ENCODE results near the gene NOTO.

The NOTO gene

DNA sequence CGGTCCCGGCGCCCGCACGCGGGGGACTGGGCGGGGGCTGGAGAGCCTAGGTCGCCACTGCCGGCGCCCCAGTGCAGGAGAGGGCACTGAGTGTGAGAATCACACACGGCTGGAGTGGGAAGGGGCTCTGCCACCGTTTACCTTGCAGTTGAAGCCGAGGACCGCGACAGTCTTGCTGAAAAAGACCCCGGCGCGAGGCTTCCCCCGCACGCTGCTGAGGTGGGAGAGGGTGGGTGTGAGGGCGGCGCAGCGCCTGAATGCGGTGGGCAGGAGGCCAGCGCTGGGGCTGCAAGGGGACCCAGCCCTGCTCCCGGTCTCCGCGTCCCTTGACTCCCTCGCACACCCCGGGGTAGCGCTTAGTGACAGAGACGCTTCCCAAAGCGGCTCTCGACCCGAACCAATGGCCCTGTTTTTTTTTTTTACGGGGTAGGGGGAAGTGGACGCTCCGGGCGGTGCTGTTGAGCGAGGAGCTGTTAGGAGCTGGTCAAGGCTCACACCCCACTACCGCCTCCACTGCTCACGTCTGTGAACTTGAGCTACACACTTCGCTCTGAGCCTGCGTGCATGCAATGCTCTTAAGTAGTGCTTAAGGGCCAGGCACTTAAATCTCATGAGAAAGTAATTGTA, 794 bp downstream of the NOTO start:
- FAIRE-seq, result no peak

DNA sequence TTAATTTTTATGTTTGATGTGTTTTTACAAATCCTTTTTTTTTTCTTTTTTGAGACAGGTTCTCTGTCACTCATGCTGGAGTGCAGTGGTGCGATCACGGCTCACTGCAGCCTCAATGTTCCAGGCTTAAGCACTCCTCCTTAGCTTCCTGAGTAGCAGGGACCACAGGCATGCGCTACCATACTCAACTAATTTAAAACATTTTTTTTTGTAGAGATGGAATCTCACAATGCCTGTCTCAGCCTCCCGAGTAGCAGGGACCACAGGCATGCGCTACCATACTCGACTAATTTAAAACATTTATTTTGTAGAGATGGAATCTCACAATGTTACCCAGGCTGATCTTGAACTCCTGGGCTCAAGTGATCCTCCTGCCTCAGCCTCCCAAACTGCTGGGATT, 3.2 kb downstream of the NOTO start:
- FAIRE-seq, result no peak

DNA sequence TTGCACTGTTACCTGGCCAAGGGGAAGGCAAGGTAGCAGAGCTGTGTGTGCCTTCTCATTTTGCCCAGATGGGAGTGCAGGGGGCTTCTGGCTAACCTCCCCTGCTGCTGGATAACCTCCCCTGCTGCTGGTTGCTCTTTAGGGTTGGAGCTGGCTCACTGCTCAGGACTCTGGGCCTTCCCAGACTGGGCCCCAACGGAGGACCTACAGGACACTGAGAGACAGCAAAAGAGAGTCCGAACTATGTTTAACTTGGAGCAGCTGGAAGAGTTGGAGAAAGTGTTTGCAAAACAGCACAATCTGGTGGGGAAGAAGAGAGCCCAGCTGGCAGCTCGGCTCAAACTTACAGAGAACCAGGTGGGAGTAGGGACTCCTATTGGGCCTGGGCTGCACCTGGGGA, 5.9 kb downstream of the NOTO start:
- no peak for FAIRE-seq

DNA sequence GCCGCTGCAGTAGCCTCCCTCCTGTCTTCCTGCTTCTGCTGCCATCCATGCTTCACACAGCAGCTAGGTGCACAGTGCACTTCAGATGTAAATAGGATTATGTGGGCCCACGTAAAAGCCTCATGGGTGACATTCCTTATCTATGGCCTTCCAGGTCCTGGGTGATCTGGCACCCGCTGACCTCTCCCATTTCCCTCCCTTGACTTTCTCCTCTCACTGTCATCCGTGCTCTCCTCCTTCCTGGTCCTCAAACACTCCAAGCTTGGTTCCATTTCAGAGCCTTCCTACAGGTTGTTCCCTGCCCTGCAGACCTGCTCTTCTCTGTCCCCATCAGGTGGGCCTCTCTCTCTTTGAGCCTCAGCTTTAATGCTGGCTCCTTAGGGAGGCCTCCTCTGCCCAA, 7.6 kb downstream of the NOTO start:
- no peak for FAIRE-seq

DNA sequence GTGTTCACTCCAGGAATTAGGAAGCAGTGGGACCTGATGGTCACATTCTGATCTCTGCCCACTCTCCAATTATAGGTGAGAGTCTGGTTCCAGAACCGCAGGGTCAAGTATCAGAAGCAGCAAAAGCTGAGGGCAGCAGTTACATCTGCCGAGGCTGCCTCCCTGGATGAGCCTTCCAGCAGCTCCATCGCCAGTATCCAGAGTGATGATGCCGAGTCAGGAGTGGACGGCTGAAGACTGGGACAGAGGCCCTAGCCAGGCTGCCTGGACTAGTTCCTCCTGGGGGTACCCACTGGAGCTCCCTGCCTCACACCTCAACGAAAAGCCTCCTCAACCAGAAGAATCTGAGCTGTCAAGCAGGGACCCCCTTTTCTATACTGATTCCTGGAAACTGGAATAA, 8.3 kb downstream of the NOTO start:
- no peak for FAIRE-seq

DNA sequence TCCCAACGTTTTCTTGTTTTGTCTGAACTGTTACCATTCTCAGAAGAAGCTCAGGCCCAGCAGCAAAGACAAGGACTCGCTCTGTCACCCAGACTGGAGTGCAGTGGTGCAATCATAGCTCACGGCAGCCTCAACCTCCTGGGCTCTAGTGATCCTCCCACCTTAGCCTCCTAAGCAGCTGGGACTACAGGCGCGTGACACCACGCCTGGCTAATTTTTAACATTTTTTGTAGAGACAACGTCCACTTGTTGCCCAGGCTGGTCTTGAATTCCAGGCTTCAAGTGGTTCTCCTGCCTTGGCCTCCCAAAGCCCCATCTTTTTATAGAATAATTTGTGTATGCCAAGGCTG, 9.7 kb downstream of the NOTO start:
- no peak for FAIRE-seq

DNA sequence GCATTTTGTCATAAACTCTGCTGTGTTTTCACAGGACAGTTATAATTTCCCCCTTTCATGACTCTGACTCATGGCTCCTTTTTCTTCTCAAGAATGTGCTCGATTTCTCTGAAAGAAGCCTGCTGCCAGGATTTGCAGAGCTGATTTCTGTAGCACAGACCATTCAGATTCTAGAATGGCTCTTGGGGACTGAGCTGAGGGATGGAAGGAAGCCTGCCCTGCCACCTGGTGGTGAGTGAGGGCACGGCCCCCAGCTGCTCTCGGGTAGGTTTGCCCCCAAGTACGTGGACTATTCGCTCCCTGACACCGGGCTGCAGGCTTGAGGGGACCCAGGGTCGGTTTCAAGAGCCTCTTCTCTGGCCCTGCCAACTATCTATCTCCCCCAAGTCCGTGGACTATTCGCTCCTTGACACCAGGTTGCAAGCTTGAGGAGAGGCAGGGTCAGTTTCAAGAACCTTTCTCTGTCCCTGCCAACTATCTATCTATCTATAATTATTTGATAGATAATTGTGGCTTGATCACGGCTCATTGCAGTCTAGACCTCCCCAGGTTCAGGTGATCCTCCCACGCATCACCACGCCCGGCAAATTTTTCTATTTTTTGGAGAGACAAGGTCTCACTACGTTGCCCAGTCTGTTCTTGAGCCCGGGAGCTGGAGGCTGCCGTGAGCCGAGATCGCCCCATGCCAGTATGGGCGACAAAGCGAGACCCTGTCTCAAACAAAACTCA, 10.2 kb downstream of the NOTO start:
- FAIRE-seq, result no peak

DNA sequence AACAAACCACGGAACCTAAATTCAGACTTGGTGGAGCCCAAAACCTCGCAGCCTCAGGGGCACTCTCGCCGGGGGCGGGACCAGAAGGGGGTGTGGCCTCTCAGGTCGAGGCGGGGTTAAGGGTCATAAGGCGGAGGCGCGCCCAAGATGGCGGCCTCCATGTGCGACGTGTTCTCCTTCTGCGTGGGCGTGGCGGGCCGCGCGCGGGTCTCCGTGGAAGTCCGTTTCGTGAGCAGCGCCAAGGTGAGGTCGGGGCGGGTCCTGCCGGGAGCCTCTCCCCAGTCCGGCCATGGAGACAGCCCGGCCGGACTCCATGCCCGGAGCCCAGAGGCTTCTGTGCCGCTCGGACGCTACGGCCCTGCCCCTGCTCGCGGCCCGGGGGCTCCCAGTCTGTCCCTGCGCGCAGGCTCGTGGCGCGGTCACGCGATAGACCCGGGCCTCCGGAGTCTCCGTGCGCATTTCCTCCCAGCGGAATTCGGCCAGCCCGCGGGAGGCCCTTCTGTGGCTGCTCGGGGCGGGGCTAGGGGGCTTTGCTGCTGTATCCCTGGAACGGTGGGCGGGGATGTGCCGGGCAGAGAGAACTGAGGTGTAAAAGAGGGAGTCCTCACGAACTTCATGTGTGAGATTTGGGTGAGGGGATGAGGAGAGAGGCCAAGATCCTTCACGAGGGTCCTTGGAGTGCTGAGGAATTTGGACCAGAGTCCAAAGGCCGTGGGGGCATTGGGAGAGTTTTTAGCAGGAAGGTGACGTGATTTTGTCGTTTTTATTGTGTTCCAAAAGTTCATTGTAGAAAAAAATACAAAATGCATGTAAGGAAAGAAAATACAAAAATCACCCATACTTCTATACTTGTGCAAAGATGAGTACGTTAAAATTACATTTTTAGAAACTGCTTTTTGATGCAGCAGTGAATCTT, 12.0 kb downstream of the NOTO start, which contains the start of gene SMYD5:
Gene SMYD5, plus strand, starts transcription at position 126 of the 916 bp plus-strand sequence. Its CDS starts 22 bp downstream, at position 148.
- peak; percentile 27 for FAIRE-seq

DNA sequence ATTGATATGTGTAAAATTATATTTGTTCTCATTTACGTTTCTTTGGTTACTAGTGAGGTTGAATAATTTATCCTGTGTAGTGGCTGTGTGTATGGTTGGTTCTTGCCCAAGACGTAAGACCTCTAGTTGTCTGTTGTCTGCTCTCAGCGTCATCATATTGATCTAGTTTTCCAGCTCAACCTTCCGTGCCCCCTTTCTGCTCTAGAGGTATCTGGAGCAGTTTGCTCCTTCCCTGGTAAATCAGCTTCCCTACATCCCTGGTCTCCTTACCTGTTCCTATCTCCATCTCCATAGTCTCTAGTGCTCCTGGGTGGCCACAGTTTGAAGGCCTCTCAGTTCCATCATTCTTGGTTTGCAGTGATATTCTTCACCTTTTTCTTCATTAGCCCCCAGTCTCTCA, 12.9 kb downstream of the NOTO start:
- FAIRE-seq, result no peak

DNA sequence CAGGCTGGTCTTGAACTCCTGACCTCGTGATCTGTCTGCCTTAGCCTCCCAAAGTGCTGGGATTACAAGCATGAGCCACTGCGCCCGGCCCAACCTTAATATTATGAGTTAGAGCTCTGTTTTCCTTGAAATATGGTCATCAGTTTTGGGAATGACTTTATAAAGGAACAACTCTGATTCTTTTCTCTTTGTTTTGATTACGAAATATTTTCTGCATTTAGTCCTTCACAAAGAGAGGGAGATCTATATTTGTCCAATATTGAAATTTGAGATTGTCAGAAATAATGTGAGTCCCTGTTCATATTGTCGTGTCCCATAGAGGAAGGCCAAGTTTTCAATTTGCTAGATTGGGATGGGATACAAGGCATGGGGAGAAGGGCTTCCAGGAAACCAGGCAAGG, 14.8 kb downstream of the NOTO start:
- FAIRE-seq, result no peak

DNA sequence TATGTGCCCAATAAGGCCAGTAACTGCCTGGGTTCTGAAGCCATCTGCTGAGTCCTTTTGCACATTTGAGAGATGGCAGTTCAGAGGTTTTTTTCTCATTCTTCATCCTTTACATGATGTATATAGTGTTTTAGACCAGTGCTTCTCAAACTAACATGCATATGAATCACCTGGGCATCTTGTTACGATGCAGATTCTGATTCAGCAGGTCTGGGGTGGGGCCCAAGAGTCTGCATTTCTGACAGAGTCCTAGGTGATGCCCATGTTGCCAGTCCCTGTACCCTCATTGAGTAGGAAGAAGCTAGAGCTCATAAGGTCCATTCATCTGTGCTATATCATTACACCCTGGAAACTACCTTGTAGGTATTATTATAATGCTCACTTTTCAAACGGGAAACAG, 15.5 kb downstream of the NOTO start:
- no peak for FAIRE-seq

DNA sequence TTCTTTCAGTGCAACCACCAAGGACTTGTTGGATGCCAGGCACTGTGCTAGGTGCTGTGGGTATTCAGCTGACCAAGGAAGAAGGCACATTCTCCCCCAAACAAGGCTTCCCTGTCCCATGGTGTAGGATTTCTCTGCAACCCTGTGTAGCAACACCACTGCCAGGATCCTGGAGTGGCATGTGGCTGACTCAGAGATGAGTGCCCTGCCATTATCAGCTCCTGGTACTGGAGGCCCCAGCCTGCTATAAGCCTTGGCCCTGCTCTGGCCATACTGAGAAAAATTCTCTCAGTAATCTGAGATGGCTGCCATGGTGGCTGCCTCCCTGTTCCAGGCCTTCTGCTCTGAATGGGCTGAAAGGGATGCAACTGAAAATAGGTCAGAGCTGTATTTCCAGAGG, 15.9 kb downstream of the NOTO start:
- no peak for FAIRE-seq

DNA sequence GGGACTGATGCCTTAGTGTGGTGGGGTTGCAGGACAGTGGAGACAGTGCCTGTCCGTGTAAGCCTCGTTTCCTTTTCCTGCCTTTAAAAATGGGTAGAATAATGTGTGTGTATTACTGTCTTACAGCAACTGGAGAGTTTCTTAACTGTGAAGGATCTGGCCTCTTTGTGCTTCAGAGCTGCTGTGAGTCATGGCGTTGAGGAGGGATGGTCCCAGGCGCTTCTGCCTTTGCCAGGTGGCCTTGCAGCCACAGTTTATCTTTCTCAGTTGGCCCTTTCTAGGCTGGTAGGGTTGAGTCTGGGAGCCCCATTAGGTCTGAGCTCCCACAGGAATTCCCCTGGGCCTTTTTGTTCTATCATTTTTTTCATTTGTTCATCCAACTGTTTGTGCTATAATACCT, 21.4 kb downstream of the NOTO start:
- no peak for FAIRE-seq

DNA sequence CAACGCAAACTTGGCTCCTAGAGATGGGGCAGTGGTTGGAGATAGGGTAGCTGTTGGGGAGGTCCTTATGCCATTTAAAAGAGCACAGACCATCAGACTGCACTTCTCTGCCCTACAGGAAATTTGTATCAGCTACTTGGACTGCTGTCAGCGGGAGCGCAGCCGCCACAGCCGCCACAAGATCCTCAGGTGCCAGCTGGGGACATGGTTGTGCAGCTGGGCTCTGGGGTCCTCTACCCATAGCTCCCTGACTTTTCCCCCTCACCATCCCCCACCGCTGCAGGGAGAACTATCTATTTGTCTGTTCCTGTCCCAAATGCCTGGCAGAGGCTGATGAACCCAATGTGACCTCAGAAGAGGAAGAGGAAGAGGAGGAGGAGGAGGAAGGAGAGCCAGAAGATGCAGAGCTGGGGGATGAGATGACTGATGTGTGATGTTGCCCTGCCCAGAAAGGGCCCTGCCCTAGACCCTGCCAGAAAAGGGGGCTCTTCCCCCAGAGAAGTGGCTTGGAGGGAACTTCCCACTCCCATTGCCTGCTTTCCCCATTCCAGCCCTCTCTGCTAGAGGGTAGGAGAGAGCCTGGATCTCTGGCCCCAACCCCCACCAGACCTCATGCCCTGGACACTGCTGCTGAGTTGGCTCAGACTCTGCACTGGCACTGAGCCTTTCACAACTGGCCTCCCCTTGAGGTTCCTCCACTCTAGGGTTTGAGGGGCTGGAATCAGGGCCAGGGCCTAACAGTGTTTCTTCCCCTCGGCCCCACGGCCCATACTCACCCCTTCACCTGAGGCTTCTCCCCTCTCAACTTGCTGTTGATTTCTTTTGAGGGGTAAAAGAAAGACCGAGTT, 23.4 kb downstream of the NOTO start:
- FAIRE-seq, result no peak

DNA sequence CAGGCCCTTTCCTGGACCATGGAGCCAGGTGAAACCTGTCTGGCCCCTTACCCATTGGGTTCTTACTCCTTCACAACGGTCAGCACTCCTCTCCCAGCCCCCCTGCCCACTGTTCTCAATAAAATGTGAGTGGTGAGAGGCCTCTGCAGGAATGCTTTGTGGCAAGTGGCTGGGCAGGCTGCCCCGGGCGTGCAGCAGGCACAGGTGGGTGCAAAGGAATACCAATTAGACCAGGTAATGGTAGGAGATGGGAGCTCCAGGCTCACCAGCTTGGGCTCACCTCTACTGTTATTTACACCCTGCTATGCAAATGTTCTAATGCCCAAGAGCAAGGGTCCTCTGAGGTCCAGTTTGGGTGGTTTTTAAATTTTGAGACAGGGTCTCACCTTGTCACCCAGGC, 24.7 kb downstream of the NOTO start:
- FAIRE-seq, result no peak

DNA sequence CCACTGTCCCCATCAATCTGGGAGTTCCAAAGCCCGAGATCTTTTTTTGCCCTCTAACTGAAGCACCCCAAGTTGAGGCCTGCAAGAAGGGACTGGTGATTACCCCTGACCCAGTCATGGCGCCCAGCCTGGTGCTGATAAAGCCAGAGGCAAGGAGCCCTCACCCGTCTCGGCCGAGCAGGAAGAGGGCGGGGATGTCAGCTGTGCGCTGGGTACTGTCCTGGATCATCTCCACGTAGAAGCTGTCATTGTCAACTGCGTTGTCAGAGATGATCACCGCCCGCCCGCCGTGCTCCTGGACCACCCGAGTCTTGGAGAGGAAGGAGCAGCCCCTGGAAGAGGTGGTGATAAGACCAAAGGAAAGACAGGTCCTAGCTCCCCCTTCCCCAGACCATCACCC, 26.3 kb downstream of the NOTO start:
- no peak for FAIRE-seq

DNA sequence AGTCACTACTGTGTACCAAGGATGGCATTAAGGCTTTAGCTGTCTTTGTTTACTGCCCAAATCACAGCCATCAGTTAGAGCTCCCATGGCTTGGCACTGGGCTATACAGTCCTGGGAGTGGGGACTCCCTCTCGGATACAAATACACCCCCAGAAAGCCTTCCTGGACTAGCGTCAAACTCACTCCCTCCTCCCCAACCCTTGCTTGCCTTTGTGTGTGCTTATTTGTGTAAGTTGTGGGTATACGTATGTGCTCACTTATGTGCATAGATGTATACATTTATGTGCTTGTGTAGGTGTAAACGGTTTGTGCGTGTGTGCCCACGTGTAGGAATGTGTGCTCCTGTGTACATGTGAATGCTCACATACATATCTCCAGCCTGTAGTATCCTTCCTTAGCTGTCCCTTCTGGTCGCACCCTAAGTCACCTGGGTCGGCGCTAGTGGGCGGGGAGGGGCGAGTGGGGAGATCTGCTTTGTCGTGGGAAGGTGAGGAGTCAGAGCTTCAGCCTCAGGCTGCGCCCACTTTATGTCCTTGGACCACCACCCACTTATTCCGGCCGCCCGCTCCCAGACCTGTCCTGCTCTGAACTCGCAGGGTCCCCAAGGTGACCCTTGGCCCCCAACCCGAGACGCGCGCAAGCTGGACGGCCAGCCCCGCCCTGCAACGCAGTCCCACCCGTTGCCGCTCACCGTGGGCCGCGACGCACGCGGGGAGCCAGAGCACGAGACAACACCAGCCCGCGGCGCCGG, 30.2 kb downstream of the NOTO start:
- no peak for FAIRE-seq

DNA sequence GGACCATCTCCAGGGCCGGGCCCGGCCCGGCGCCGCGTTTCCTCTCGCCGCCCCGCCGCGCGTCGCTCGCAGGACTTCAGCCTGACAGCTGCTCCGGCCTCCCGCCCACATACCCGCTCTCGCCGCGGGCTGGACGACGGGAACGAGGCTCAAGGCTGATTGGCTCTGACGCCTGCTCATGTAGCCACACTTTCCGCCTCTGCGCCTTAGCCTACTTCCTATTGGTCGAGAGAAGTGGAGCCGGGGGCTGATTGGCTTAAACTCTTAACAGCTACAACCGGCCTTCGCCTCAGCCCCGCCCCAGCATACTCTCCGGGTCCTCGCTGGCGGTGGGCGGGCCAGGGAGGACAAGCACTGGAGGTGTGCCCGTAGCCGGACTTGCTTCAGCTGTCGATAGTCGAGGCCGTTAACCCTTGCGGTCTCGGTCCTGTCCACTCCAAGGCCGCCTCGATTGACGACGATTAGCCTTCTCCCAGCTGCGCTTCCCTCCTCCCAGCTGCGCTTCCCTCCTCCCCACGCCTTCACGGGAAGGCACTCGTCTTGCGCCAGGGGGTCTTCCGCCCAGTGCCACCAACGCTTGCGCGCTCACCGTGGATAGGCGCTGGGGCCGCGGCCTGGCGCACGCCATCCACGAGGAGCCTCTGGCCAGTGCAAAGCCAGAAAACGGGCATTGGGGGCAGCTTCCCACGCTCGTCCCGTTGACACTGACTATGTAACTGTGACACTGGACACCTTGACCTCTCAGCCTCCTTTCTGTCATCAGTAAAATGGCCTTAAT, 31.0 kb downstream of the NOTO start, which contains the start of gene PRADC1:
Gene PRADC1, minus strand, starts transcription at position 86 of the 778 bp plus-strand sequence. Its CDS starts 79 bp downstream, at position 7.
- FAIRE-seq, result peak; percentile 97

DNA sequence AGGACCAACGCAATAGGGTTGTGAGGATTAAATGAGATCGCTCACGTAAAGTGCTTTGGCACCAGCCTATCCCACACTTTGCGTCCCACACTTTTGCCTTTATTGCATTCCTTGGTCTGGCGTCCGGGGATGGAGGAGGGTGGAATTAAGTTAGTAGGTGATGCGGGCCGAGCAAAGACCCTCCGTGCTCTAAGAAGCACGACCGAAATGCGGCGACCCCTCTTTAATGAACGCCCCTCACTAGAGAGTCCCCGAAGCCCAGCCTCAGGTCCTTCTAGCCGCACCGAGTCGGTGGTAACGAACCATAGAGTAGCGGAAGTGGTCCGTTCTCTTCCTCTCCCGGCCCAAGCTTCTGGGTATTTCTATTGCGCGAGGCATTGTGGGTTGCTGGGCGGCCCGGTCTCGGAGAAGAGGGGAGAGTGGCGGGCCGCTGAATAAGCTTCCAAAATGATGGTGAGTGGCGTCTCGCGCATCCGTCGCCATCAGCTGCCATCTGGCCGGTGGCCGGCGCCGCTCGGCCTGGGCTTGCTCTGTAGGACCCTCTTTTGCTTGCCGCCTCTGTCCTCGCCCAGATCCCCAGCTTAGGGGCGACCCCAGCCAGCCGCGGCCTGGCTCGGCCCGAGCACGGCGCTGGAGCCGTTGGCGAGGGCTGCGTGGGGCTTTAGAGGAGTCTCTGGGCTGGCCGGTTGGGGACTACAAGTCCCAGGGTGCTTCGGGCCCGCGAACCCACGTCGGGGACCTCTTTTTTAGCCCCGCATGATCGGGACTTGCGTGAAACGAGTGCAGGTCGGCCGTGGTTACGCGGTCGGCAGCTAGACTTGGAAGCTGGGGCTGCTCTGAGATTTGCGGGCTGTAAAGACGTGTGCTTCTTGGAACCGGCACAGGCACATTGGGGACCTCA, 31.8 kb downstream of the NOTO start, which contains the start of gene CCT7:
Gene CCT7, plus strand, starts transcription at position 377 of the 901 bp plus-strand sequence. Its CDS starts 71 bp downstream, at position 448.
- FAIRE-seq, result no peak

Data from A204.1 (cell line).